ENCODE data around the gene GTF2IRD1. TPM values are rescaled to one million over a fixed set of nuclear protein-coding genes. Genes with fewer than 3 reads are reported as not detected.

GTF2IRD1 gene
- total RNA-seq, 1 experiment from 2014 or later, result 26.6 TPM

DNA sequence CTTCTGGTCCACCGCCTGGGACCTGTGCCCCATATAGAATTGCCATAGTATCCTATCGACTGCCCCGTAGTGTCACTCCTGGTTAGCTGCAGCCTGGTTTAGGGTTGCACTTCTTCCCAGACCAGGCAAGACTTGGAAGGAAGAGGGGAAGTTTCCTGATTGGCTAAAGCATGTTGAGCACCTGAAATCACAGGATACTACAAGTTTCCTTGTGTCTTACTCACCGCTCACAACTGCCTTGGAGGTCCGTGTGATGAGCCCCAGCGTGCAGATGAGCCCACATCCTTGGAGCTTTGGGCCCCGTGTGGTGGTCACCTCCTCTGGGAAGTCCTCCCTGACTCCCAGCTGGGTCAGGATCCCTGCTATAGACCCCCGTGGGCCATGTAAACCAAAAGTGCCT, 129.9 kb downstream of the GTF2IRD1 start:
- DNase-seq (ENCODE audit: extremely low read depth, low read depth), result no peak

DNA sequence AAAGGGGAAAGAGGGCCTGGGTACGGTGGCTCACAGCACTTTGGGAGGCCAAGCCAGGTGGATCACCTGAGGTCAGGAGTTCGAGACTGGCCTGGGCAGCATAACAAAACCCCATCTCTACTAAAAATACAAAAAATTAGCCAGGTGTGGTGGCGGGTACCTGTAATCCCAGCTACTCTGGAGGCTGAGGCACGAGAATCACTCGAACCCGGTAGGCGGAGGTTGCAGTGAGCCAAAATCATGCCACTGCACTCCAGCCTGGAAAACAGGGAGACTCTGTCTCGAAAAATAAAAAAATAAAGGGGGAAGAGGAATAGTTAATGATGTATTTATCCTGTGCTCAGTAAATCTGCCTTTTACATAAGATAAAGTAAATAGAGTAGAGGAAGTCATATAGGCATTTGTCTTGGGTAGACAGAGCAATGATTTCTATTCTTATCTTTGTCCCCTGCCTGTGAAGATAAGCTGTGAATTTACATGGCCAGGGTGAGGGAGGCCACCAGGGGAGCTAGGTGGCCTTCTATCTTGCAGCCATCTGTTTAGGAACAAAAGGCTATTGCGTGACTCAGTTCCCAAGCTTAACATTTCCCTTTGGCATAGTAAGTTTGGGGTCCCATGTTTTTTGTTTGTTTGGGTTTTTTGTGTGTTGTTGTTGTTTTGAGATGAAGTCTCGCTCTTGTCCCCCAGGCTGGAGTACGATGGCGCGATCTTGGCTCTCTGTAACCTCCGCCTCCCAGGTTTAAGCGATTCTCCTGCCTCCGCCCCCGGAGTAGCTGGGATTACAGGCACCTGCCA, 130.7 kb downstream of the GTF2IRD1 start:
- no peak for DNase-seq (ENCODE audit: extremely low read depth, low read depth)

DNA sequence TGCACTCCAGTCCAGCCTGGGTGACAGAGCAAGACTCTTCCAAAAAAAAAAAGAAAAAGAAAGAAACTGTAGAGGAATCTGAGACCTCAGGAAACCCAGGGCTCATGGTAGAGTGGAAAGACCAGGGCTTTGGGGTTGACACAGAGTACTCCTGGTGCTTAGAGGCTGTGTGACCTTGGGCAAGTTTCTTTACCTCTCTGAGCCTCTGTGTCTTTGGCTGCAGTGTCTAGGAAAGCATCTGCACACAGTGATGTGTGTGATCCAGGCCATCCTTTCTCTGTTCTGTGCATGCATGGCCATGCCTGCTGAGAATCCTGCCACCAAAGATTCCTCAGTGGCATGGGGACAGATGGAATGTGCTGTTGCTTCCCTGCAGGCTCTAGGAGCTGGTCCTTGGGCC, 132.1 kb downstream of the GTF2IRD1 start:
- DNase-seq (ENCODE audit: extremely low read depth, low read depth), result no peak

- DNase-seq (ENCODE audit: extremely low read depth, low read depth), result no peak
Measured at GRCh38 chr7:74586258-74587175, 132.8 kb downstream of the GTF2IRD1 start.

DNA sequence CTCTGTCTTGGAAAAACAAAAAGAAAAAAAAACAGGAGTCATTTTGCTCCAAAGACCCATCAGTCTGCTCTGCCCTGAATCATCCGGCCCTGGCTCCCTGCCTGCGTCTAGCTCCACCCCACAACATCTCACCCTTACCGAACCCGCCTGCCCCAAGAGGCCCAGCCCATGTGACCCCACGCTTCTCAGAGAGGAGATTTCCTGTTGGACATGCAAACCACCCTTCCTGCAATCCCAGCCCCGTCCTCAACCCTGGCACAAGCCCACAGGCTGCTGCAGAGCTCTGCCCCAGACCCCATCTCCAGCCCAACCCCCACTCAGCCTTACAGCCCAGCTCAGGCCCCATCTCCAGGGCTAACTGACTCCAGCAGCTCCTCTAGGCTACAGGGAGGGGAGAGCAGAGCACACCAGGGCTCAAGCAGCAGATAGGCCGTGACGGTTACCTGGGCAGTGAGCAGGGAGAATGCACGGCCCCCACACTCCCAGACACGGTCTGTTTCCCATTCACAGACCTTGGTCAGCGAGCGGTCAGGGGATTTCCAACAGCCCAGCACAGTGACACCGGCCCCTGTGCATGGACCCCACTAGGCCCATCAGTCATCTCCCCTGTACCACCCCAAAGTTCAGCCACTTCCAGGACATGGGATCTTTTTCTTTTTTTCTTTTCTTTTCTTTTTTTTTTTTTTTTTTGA, 133.9 kb downstream of the GTF2IRD1 start:
- peak; percentile 53 for DNase-seq (ENCODE audit: extremely low read depth, low read depth)

GRCh38 chr7:74590813-74591212, 137.1 kb downstream of the GTF2IRD1 start:
- DNase-seq (ENCODE audit: extremely low read depth, low read depth), result no peak

GRCh38 chr7:74598558-74598957, 144.9 kb downstream of the GTF2IRD1 start:
- no peak for DNase-seq (ENCODE audit: extremely low read depth, low read depth)

GRCh38 chr7:74599244-74599643, 145.5 kb downstream of the GTF2IRD1 start:
- DNase-seq (ENCODE audit: extremely low read depth, low read depth), result no peak

- peak; percentile 15 for DNase-seq (ENCODE audit: extremely low read depth, low read depth)
Measured at GRCh38 chr7:74604326-74605020, 150.8 kb downstream of the GTF2IRD1 start.

GRCh38 chr7:74606101-74606908, 152.6 kb downstream of the GTF2IRD1 start:
- peak; percentile 21 for DNase-seq (ENCODE audit: extremely low read depth, low read depth)

DNA sequence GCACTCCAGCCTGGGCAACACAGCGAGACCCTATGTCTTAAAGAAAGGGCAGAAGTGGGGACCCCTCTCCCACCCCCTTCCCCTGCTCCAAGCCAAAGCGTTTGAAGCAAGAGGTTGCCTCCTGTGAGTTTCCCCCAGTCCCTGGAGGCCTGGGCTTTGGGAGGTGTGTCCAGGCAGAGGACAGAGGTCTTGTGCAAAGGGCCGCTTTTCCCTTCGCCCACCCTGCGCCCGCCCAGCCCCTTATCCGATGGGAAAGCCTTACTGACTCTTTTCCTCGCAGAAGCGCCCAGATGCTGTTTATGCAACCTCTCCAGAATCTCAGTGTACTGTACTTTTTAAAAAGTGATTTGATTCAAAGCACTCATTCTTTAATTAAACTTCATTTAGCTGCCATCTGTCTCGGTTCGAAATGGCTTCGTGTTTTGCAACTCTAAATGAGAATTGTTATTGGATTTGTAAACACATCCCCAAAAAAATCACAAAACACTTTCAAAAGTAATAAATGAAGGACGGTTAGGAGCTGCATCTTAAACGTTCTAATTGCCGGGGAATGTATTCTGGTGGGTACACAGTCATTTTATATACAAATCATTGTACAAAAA, 153.3 kb downstream of the GTF2IRD1 start:
- no peak for DNase-seq (ENCODE audit: extremely low read depth, low read depth)

DNA sequence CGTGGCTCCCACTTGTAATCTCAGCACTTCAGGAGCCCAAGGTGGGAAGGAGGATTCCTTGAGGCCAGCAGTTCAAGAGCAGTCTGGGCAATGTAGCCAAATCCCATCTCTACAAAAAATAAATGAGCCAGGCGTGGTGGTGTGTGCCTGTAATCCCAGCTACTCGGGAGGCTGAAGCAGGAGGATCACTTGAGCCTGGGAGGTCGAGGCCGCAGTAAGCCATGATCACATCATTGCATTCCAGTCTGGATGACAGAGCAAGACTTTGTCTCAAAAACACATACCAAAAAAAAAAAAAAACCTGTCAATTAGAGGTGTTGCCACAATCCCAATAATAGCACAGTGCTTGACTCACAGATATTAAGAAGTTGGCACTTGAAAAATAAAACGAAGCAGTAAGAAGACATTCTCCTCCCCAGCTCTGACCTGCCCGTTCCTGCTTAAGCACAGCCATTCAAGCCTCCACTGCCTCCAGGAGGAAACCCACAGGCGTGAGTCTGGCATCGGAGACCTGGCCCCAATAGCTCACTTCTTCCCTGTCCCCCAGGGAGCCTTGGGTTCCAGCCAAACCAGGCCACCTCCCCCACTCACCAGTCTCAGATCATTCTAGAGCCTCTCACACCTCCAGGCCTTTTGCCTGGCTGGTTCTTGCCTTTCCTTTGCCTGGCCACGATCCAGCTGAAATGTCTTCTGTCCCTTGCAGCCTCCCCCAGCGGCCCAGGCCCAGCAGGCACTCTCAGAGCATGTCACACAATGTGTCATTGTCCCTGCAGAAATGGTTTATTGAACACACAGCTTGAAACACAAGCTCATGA, 158.5 kb downstream of the GTF2IRD1 start:
- no peak for DNase-seq (ENCODE audit: extremely low read depth, low read depth)

DNA sequence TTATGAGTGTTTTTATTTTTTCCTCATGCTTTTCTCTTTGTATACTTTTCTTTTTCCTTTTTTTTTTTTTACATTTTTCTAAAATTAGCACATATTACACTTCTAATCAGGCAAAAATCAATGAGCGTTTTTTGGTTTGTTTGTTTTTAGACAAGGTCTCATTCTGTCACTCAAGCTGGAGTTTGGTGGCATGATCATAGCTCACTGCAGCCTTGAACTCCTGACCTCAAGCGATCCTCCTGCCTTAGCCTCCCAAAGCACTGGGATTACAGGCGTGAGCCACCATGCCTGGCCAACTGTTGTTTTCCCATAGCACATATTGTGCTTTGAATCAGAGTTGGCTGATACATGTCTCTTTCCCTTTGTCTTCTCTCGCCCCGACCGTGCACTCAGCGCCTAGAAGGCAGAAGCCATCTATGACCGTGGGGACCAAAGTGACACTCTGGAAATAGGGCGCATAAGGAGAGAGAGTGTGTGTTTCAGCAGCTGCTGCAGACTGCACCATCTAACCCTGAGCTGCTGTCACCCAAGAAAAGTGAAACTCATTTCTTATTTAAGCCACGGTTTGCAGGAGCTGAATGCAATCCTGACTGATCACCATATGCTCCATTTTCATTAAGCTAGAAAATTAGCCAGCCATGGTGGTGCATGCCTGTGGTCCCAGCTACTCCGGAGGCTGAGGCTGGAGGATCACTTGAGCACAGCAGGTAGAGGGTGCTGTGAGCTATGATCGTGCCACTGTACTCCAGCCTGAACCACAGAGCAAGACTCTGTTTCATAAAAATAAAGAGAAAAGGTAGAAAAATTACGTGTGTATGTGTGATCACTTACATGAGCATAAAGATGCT, 162.5 kb downstream of the GTF2IRD1 start:
- DNase-seq (ENCODE audit: extremely low read depth, low read depth), result no peak

- no peak for DNase-seq (ENCODE audit: extremely low read depth, low read depth)
Measured at GRCh38 chr7:74617180-74617744, 163.6 kb downstream of the GTF2IRD1 start.

GRCh38 chr7:74619235-74619860, 165.6 kb downstream of the GTF2IRD1 start:
- DNase-seq (ENCODE audit: extremely low read depth, low read depth), result no peak

DNA sequence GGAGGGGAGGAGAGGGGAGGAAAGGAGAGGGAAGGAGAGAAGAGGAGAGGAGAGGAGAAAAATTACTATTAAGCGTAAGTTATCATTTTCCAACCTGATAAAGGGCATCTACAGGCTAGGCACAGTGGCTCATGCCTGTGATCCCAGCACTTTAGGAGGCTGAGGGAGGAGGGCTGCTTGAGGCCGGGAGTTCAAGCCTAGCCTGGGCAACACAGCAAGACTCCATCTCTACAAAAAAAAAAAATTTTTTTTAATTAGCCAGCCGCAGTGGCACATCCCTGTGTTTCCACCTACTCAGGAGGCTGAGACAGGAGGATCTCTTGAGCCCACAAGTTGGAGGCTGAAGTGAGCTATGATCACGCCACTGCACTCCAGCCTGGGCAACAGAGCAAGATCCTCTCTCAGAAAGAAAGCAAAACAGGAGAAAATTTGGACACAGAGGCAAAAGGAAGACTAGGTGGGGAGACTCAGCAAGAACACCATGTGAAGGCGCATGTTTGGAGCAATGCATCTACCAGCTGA, 168.6 kb downstream of the GTF2IRD1 start:
- no peak for DNase-seq (ENCODE audit: extremely low read depth, low read depth)

Measured in NCI-H460 (cell line).